ENCODE data around the gene BLM.

- TF ChIP-seq MAFK (IDR thresholded peaks at IDR 0.05; ENCODE audit: low read depth, low read length) (no peak), CTCF (conservative IDR thresholded peaks at IDR 0.05; ENCODE audit: low read depth, low read length) (no peak), POLR2A (IDR thresholded peaks at IDR 0.05; ENCODE audit: low read depth, low read length) (no peak), RAD21 (IDR thresholded peaks at IDR 0.05; ENCODE audit: low read length) (no peak)
Observed at GRCh38 chr15:90694987-90695386, 22.2 kb upstream of the BLM start.
